DOHH2 (cell line): Measurements from ENCODE around the gene DHRS3.

ENCODE experiments used
- H3F3A ChIP-seq: fragments of 200-600 bp; sonication (generic), shearing (Covaris generic); 2 replicates; pipeline ENCODE4 v1.6.0; 2016; ENCODE audit warnings: antibody characterized with exemption, mild to moderate bottlenecking; ENCODE audit not compliant: control insufficient read depth, insufficient read depth
- H3K27ac ChIP-seq: fragments of 200-600 bp; sonication (generic); 2 replicates; pipeline ENCODE4 v1.5.1; 2014; ENCODE audit warnings: low read depth, mild to moderate bottlenecking, low read length, moderate library complexity
- H3K27me3 ChIP-seq: fragments of 200-600 bp; sonication (generic); 2 replicates; pipeline ENCODE4 v1.6.1; 2014; ENCODE audit warnings: mild to moderate bottlenecking, low read length, mixed read lengths; ENCODE audit not compliant: control insufficient read depth
- H3K36me3 ChIP-seq: fragments of 200-600 bp; sonication (generic); 2 replicates; pipeline ENCODE4 v1.6.1; 2014; ENCODE audit warnings: mild to moderate bottlenecking, low read length, moderate library complexity, mixed read lengths; ENCODE audit not compliant: control insufficient read depth
- H3K4me1 ChIP-seq: fragments of 200-600 bp; sonication (generic); 2 replicates; pipeline ENCODE4 v1.6.1; 2014; ENCODE audit warnings: mild to moderate bottlenecking, low read length, mixed read lengths; ENCODE audit not compliant: control insufficient read depth
- H3K4me2 ChIP-seq: fragments of 200-600 bp; sonication (generic); 2 replicates; pipeline ENCODE4 v1.6.0; 2014; ENCODE audit warnings: mild to moderate bottlenecking, low read length, moderate library complexity
- H3K4me3 ChIP-seq: fragments of 200-600 bp; sonication (generic); 2 replicates; pipeline ENCODE4 v1.5.1; 2014; ENCODE audit warnings: mild to moderate bottlenecking, low read length, mixed read lengths
- H3K79me2 ChIP-seq: fragments of 200-600 bp; sonication (generic); 2 replicates; pipeline ENCODE4 v1.6.1; 2014; ENCODE audit warnings: mild to moderate bottlenecking, low read length, mixed read lengths; ENCODE audit not compliant: control insufficient read depth
- H3K9me2 ChIP-seq: fragments of 200-600 bp; sonication (generic); replicated peaks from 2 replicates; pipeline ENCODE4 v1.6.1; 2014; ENCODE audit warnings: mild to moderate bottlenecking, low read length, mixed read lengths; ENCODE audit not compliant: control insufficient read depth
- H3K9me3 ChIP-seq: fragments of 200-600 bp; sonication (generic); 2 replicates; pipeline ENCODE4 v1.6.1; 2014; ENCODE audit warnings: antibody characterized with exemption, low read length, mixed read lengths; ENCODE audit not compliant: control insufficient read depth, insufficient read depth
- H4K20me1 ChIP-seq: fragments of 200-600 bp; sonication (generic); 2 replicates; pipeline ENCODE4 v1.6.0; 2014; ENCODE audit warnings: low read depth, mild to moderate bottlenecking, antibody characterized with exemption, low read length, moderate library complexity; ENCODE audit not compliant: control insufficient read depth, insufficient read depth
- CTCF ChIP-seq: fragments of 200-600 bp; sonication (generic); IDR thresholded peaks from one replicate; pipeline ENCODE4 v1.5.1; 2014; ENCODE audit warnings: antibody characterized with exemption, mild to moderate bottlenecking, low read depth, low read length; ENCODE audit not compliant: poor library complexity, severe bottlenecking
- EZH2phosphoT487 ChIP-seq: fragments of 200-600 bp; sonication (generic); IDR thresholded peaks from 2 replicates; pipeline ENCODE4 v1.6.1; 2017; ENCODE audit warnings: borderline replicate concordance, mild to moderate bottlenecking, antibody characterized with exemption, low read length, moderate library complexity, mixed read lengths

The DHRS3 gene

GRCh38 chr1:12608311-12608957 is 9.6 kb downstream of the DHRS3 start:
- Histone ChIP-seq H4K20me1 (no peaks in the 10 kb centered on the region), H3K9me3 (no peaks in the 10 kb centered on the region), H3F3A (no peaks in the 10 kb centered on the region), H3K4me2 (no peak overlapping the region), H3K9me2 (no peaks in the 10 kb centered on the region), H3K27ac (no peak overlapping the region), H3K36me3 (no peaks in the 10 kb centered on the region), H3K4me3 (no peak overlapping the region), H3K4me1 (no peaks in the 10 kb centered on the region), H3K27me3 (0 out of 2 replicates have a peak, but pooled peaks cover 2% of the 10 kb centered on the region), H3K79me2 (no peaks in the 10 kb centered on the region)
- TF ChIP-seq CTCF (no peak), EZH2phosphoT487 (no peak)

- Histone ChIP-seq H3K4me2 (no peak overlapping the region), H3K4me1 (no peaks in the 10 kb centered on the region), H3K9me3 (no peaks in the 10 kb centered on the region), H4K20me1 (no peaks in the 10 kb centered on the region), H3K9me2 (no peaks in the 10 kb centered on the region), H3K79me2 (no peaks in the 10 kb centered on the region), H3K4me3 (no peak overlapping the region), H3K27me3 (no peaks in the 10 kb centered on the region), H3F3A (no peaks in the 10 kb centered on the region), H3K27ac (no peak overlapping the region), H3K36me3 (no peaks in the 10 kb centered on the region)
- TF ChIP-seq EZH2phosphoT487 = no peak
- TF ChIP-seq CTCF = no peak
These were observed 10.7 kb downstream of the DHRS3 start for GRCh38 chr1:12607263-12607662.

GRCh38 chr1:12604986-12605385 is 13.0 kb downstream of the DHRS3 start:
- Histone ChIP-seq H3K4me2 (no peak overlapping the region), H3K79me2 (no peaks in the 10 kb centered on the region), H3K4me3 (no peak overlapping the region), H3K36me3 (no peaks in the 10 kb centered on the region), H3K27me3 (no peaks in the 10 kb centered on the region), H3F3A (no peaks in the 10 kb centered on the region), H4K20me1 (no peaks in the 10 kb centered on the region), H3K4me1 (no peaks in the 10 kb centered on the region), H3K9me3 (no peaks in the 10 kb centered on the region), H3K9me2 (no peaks in the 10 kb centered on the region), H3K27ac (no peak overlapping the region)
- TF ChIP-seq CTCF = no peak
- no peak for TF ChIP-seq EZH2phosphoT487
